Measurements from ENCODE around the gene CDH23.

Gene CDH23

GRCh38 chr10:71765906-71766716 lies 369.4 kb downstream of the CDH23 start:
- TF ChIP-seq SIN3A (IDR thresholded peaks at IDR 0.05; ENCODE audit: borderline replicate concordance, insufficient read depth, low read length) = no peak
- no peak for TF ChIP-seq FOXP2 (optimal IDR thresholded peaks at IDR 0.05; ENCODE audit: borderline replicate concordance, extremely low read depth, extremely low read length, insufficient read depth)
- TF ChIP-seq, protein P1, sequence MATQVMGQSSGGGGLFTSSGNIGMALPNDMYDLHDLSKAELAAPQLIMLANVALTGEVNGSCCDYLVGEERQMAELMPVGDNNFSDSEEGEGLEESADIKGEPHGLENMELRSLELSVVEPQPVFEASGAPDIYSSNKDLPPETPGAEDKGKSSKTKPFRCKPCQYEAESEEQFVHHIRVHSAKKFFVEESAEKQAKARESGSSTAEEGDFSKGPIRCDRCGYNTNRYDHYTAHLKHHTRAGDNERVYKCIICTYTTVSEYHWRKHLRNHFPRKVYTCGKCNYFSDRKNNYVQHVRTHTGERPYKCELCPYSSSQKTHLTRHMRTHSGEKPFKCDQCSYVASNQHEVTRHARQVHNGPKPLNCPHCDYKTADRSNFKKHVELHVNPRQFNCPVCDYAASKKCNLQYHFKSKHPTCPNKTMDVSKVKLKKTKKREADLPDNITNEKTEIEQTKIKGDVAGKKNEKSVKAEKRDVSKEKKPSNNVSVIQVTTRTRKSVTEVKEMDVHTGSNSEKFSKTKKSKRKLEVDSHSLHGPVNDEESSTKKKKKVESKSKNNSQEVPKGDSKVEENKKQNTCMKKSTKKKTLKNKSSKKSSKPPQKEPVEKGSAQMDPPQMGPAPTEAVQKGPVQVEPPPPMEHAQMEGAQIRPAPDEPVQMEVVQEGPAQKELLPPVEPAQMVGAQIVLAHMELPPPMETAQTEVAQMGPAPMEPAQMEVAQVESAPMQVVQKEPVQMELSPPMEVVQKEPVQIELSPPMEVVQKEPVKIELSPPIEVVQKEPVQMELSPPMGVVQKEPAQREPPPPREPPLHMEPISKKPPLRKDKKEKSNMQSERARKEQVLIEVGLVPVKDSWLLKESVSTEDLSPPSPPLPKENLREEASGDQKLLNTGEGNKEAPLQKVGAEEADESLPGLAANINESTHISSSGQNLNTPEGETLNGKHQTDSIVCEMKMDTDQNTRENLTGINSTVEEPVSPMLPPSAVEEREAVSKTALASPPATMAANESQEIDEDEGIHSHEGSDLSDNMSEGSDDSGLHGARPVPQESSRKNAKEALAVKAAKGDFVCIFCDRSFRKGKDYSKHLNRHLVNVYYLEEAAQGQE (IDR thresholded peaks at IDR 0.05; ENCODE audit: insufficient read depth in 1 of 2, low read depth in 2 of 2, low read length in 2 of 2) = no peak
- TF ChIP-seq TAF1 (IDR thresholded peaks at IDR 0.05; ENCODE audit: borderline replicate concordance, insufficient read depth, low read length) = no peak
- no peak for TF ChIP-seq POLR2AphosphoS5 (IDR thresholded peaks at IDR 0.05; ENCODE audit: low read depth, low read length)

- TF ChIP-seq FOXP2 (optimal IDR thresholded peaks at IDR 0.05; ENCODE audit: borderline replicate concordance, extremely low read depth, extremely low read length, insufficient read depth) (no peak), POLR2AphosphoS5 (IDR thresholded peaks at IDR 0.05; ENCODE audit: low read depth, low read length) (no peak), SIN3A (IDR thresholded peaks at IDR 0.05; ENCODE audit: borderline replicate concordance, insufficient read depth, low read length) (no peak), TAF1 (IDR thresholded peaks at IDR 0.05; ENCODE audit: borderline replicate concordance, insufficient read depth, low read length) (no peak)
- TF ChIP-seq, protein P1 (IDR thresholded peaks at IDR 0.05; ENCODE audit: insufficient read depth in 1 of 2, low read depth in 2 of 2, low read length in 2 of 2) = no peak
These were observed 370.1 kb downstream of the CDH23 start for GRCh38 chr10:71766717-71767419.

GRCh38 chr10:71767420-71768035 lies 370.8 kb downstream of the CDH23 start:
- peak; percentile 17 for TF ChIP-seq FOXP2 (optimal IDR thresholded peaks at IDR 0.05; ENCODE audit: borderline replicate concordance, extremely low read depth, extremely low read length, insufficient read depth)
- TF ChIP-seq, protein P1 (IDR thresholded peaks at IDR 0.05; ENCODE audit: insufficient read depth in 1 of 2, low read depth in 2 of 2, low read length in 2 of 2) = no peak

DNA sequence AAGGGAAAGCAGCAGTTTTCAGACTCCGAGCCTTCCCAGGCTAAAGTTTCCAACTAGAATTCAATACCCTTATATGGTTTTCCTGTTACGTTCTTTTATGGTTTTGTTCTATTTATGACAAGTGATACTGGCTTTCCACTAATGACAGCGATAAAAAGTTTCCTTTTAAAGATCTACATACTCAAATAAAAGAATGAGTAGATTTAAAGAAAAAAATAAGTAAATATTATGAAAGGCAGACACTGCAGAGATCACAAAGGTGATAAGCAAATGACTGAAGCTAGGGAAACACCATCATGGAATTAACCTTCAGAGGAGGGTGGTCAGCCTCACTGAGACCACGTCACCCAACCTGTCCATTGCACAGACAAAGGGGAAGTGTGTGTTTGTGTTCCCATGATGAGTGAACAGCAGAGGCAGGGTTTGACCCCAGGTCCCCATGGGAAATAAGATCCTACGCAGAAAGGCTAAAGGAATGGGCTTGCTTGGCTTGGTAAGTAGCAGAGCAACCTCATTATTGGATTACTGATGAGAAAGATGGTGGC lies 372.6 kb downstream of the CDH23 start:
- no peak for TF ChIP-seq POLR2AphosphoS5 (IDR thresholded peaks at IDR 0.05; ENCODE audit: low read depth, low read length)
- TF ChIP-seq, protein P1 (IDR thresholded peaks at IDR 0.05; ENCODE audit: insufficient read depth in 1 of 2, low read depth in 2 of 2, low read length in 2 of 2) = no peak
- no peak for TF ChIP-seq FOXP2 (optimal IDR thresholded peaks at IDR 0.05; ENCODE audit: borderline replicate concordance, extremely low read depth, extremely low read length, insufficient read depth)
- TF ChIP-seq SIN3A (IDR thresholded peaks at IDR 0.05; ENCODE audit: borderline replicate concordance, insufficient read depth, low read length) = no peak
- TF ChIP-seq TAF1 (IDR thresholded peaks at IDR 0.05; ENCODE audit: borderline replicate concordance, insufficient read depth, low read length) = no peak
